HG02981 (cell line): ENCODE results near the gene SLC15A1.
A peak's percentile ranks its signal among the peaks of the same experiment; 100 is the strongest.
"Not testable (repeated sequence)": the region's sequence is repeated elsewhere in the genome, so short reads cannot be mapped to it uniquely, and the experiment has no call there.

Source experiments
- ATAC-seq: cut with Tn5 transposase; IDR thresholded peaks from one replicate; pipeline ENCODE4 v1.9.1; 2021; ENCODE audit warnings: mild to moderate bottlenecking, moderate library complexity; ENCODE audit not compliant: unreplicated experiment

The SLC15A1 gene

GRCh38 chr13:98664510-98664909 lies 88.0 kb downstream of the SLC15A1 start:
- ATAC-seq, result no peak

DNA sequence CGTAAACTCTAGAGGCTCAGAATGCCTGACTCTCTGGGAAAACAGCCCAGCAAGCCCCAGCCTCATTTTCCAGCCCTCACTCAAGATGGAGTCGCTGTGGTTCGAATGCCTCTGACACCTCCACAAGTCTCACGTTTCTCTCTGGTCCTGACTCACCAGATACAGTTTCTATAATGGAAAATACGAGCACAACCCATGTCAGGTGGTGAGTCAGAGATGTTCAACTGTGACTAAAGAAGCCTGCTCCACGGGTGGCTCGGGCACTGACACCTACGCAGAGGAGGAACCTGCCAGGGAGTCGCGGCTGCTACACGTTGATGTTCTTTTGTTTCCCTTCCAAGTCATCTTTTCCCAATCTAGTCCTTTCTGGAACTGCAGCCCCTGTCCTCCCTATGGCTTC lies 88.4 kb downstream of the SLC15A1 start:
- no peak for ATAC-seq

GRCh38 chr13:98658131-98658530 lies 94.3 kb downstream of the SLC15A1 start:
- no peak for ATAC-seq

GRCh38 chr13:98657506-98658085 lies 94.9 kb downstream of the SLC15A1 start:
- no peak for ATAC-seq

DNA sequence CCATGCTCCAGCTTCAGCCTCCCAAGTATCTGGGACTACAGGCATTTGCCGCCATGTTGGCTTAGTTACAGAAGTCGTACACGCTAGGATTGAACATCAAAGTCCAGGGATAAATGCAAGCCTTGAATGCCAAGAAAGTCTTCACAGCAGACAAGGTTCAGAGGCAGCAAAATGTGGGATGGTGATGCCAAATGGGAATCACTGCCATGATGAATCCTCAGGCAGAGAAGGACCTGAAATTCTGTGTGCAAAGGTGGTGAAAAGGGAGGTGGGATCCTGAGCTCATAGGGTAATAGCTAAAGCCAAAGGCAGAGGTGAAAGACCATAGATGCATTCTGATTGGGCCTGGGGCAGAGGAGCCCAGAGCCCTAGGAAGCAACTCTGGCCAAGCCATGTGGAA lies 96.2 kb downstream of the SLC15A1 start:
- no peak for ATAC-seq

DNA sequence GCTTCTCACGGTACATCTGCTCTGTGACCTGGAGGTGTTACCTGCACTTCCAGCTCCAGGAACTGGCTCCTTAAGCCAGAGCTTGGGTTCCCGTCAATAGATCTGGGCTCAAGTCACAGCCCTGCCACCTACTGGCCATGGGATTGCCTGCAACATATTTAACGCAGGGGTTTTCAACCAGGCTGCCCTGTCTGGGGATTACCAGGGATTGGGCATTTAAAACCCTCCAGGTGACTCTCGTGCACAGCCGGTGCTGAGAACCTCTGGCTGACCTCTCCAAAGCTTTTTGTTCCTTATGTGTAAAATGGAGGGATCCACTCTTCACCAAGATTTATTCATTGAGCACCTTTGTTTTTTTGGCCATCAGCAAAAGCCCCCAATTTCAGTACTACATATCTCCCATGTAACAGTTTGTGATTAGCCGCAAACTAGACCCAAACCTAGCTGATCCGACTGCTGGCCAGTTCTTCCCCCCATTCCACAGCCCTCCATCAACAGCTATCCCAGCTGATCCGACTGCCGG lies 98.9 kb downstream of the SLC15A1 start:
- peak; percentile 93 for ATAC-seq

DNA sequence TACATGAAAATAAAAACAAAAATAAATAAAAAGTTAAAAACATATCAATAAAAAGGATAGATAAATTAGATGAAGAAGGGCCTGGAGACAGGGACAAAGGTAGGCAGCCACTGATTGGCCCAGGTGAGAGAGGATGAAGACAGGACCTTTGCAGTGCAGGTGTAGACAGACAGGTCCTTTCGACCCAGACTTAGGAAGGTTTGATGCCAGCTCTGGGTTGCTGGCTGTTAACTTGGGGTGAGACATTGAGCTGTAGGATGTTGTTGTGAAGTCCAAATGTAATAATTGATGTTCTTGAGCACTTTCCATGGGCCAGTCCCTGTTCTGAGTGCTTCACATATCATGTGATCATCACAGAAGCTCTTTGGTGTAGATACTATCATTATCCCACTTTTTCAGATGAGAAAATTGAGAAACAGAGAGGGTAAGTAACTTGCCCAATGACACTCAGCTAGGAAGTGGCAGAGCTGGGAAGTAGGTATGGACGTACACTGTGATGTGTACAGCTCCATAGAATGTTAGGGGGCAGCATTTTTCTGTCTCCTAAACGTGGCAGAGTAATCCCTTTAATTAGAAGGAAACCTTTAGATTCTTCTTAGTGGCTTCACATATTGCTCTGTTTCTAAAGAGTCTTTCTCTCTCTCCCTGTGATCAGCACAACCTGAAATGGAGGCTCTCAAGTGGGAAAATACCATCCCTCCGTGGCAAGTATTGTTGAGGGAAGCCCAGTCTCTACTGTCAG lies 99.6 kb downstream of the SLC15A1 start:
- peak; percentile 26 for ATAC-seq

DNA sequence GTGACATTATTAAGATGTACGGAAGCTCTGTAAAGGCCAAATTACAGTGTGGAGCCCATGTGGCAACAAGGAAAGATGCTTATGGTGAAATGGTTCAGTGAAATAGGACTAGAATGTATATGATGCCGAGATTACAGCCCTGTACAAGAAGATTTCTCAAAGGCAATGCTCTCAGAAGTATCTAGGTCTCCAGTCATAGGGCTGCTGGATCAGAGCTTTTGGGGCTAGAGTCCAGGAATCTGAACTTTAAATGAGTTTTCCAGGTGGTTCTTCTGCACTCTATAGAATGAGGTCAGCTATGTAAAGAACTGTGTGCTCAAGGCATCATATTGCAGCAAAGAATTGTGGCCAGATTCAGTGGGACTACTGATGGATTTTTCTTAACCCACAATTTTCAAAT lies 100.2 kb downstream of the SLC15A1 start:
- ATAC-seq, result no peak

GRCh38 chr13:98651744-98652143 lies 100.7 kb downstream of the SLC15A1 start:
- no peak for ATAC-seq

- ATAC-seq, result no peak
These were observed 101.9 kb downstream of the SLC15A1 start for GRCh38 chr13:98650396-98651107.

DNA sequence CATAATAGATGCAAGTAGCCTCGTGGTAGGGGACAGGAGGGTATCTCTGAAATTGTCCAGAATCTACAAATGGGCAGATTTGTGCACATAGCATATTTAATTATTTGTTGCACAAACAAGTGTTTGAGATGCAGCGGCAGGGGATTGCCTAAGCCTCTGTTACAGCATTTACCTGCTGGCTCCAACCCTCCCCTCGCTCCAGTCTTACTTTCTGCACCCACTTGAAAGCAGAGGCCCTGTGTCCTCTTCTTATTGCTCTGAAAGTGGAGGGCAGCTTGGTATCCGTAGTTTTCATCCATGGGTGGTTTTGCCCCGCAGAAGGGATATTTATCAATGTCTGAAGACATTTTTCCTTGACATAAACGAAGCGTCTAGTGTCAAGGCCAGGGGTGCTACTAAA lies 102.6 kb downstream of the SLC15A1 start:
- ATAC-seq, result no peak

GRCh38 chr13:98648686-98649085 lies 103.8 kb downstream of the SLC15A1 start:
- ATAC-seq, result no peak

DNA sequence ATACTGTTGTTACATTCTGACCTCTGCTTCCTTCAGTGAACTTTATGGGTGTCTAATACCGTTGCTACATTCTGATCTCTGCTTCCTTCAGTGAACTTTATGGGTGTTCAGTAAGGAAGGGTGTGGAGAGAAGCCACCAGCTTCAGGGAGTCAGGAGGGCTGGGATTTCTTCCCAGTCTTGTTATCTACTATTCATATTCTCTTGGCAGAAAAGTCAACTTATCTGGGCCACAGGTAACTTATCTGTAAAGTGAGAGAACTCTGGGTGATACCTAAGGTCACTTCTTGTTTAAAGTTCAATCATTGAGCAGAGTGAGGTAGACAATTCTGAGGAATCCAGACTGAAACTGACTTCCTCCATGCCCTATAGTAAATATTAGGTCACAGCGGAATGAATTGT lies 104.3 kb downstream of the SLC15A1 start:
- ATAC-seq, result no peak

DNA sequence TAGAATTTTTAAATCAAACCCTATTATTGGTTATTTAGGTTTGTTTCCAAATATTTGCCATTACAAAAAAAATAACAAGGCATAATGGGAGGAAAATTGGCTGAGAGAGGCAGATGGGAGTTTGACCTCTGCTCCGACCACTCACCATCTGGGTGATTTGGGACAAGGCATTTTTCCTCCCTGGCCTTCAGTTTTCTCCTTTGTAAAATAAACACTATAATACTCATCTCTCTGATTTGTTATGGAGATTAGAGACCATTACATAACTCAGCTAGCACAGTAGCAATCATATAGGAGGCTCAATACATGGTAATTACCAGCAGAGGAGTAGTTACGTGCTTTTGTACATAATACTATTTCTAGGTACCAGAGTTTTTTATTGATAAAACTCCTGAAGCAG lies 105.4 kb downstream of the SLC15A1 start:
- no peak for ATAC-seq

DNA sequence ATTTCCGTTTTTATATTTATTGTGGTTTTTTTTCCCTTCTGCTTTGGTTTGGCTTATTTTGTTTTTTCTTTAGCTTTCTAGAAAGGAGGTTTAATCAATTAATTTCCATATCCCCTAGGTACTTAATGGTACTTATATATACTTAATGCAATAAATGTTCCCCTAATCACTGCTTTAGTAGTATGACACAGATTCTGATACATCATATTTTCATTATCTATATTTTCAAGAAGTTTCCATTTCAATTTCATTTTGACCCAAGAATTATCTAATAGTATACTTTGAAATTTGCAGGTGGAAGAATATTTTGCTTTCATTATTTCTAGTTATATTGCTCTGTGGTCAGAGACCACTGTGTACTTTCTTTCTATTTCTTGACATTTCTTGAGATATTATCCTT lies 109.0 kb downstream of the SLC15A1 start:
- no peak for ATAC-seq

GRCh38 chr13:98641075-98641474 lies 111.4 kb downstream of the SLC15A1 start:
- ATAC-seq, result no peak

- not testable (repeated sequence) for ATAC-seq
These were observed 112.7 kb downstream of the SLC15A1 start for GRCh38 chr13:98639785-98640184.

GRCh38 chr13:98638352-98638751 lies 114.1 kb downstream of the SLC15A1 start:
- not testable (repeated sequence) for ATAC-seq
